HEK293 (cell line): ENCODE data around the gene SSBP3.

Source experiments
- CTCF ChIA-PET: fragments of 350-600 bp; formaldehyde crosslinking; extraction: SDS; loops from one replicate; lab custom pipeline; 2021; ENCODE audit warnings: antibody characterized with exemption; lab: Yijun Ruan, JAX
- POLR2A ChIA-PET: fragments of 300-600 bp; formaldehyde crosslinking; extraction: SDS; loops from one replicate; lab custom pipeline; 2020; ENCODE audit warnings: antibody characterized with exemption, inconsistent platforms; lab: Yijun Ruan, JAX
- H3K27ac ChIP-seq: fragments of 200-500 bp; sonication (Bioruptor generic); 2 replicates; pipeline ENCODE4 v1.5.1; 2014; ENCODE audit warnings: low read depth, low read length, control low read depth, inconsistent platforms; ENCODE audit errors: extremely low read depth
- H3K36me3 ChIP-seq, 2 experiments: fragments of 200-500 bp in 1 of 2; sonication (Bioruptor generic) in 1 of 2; 1 replicate in 1 of 2; 2 replicates in 1 of 2; pipeline ENCODE4 v1.5.1; 2014 to 2017; ENCODE audit warnings: inconsistent platforms in 2 of 2, low read length in 2 of 2; ENCODE audit not compliant: control insufficient read depth in 2 of 2, insufficient read depth in 1 of 2
- H3K4me1 ChIP-seq: fragments of 200-500 bp; sonication (Bioruptor generic); 2 replicates; pipeline ENCODE4 v1.5.1; 2014; ENCODE audit warnings: mild to moderate bottlenecking, low read length, inconsistent platforms; ENCODE audit not compliant: control insufficient read depth, insufficient read depth
- H3K4me3 ChIP-seq: 2 replicates; pipeline ENCODE4 v1.5.1; 2011; ENCODE audit warnings: low read depth, mild to moderate bottlenecking, control low read depth, low read length, moderate library complexity
- H3K9me3 ChIP-seq: fragments of 200-500 bp; sonication (Bioruptor generic); 2 replicates; pipeline ENCODE4 v1.5.1; 2014; ENCODE audit warnings: low read depth, low read length, inconsistent platforms; ENCODE audit not compliant: control insufficient read depth, insufficient read depth
- GFI1B ChIP-seq: fragments of 450-650 bp; formaldehyde crosslinking; IDR thresholded peaks from 2 replicates; pipeline ENCODE4 v1.5.1; 2016; ENCODE audit warnings: missing biosample characterization, missing genetic modification characterization
- GLIS1 ChIP-seq: fragments of 450-650 bp; formaldehyde crosslinking; IDR thresholded peaks from 2 replicates; pipeline ENCODE4 v1.5.1; 2016; ENCODE audit warnings: missing biosample characterization, missing genetic modification characterization
- KLF1 ChIP-seq: fragments of 450-650 bp; formaldehyde crosslinking; IDR thresholded peaks from 2 replicates; pipeline ENCODE4 v1.5.1; 2016; ENCODE audit warnings: missing biosample characterization, missing genetic modification characterization
- KLF7 ChIP-seq: fragments of 450-650 bp; formaldehyde crosslinking; IDR thresholded peaks from 2 replicates; pipeline ENCODE4 v1.5.1; 2016; ENCODE audit warnings: missing biosample characterization, missing genetic modification characterization, borderline replicate concordance
- PRDM1 ChIP-seq: fragments of 450-650 bp; formaldehyde crosslinking; IDR thresholded peaks from 2 replicates; pipeline ENCODE4; 2016; ENCODE audit warnings: missing biosample characterization, missing genetic modification characterization
- TRIM28 ChIP-seq: IDR thresholded peaks from 2 replicates; pipeline ENCODE4 v1.6.1; 2011; ENCODE audit warnings: low read length, control low read depth, borderline replicate concordance
- TSHZ1 ChIP-seq: fragments of 450-650 bp; formaldehyde crosslinking; IDR thresholded peaks from 2 replicates; pipeline ENCODE4 v1.5.1; 2016; ENCODE audit warnings: missing biosample characterization, missing genetic modification characterization, borderline replicate concordance
- ZFHX2 ChIP-seq: fragments of 450-650 bp; formaldehyde crosslinking; conservative IDR thresholded peaks from 2 replicates; pipeline ENCODE4 v1.5.1; 2016; ENCODE audit warnings: missing biosample characterization, missing genetic modification characterization
- ZNF112 ChIP-seq: fragments of 450-650 bp; formaldehyde crosslinking; IDR thresholded peaks from 2 replicates; pipeline ENCODE4 v1.5.0; 2017; ENCODE audit warnings: missing biosample characterization, missing genetic modification characterization
- ZNF16 ChIP-seq: fragments of 450-650 bp; formaldehyde crosslinking; IDR thresholded peaks from 2 replicates; pipeline ENCODE4 v1.5.1; 2016; ENCODE audit warnings: low read depth, missing biosample characterization, missing genetic modification characterization
- ZNF174 ChIP-seq: fragments of 450-650 bp; formaldehyde crosslinking; IDR thresholded peaks from 2 replicates; pipeline ENCODE4 v1.5.0; 2017; ENCODE audit warnings: missing biosample characterization, mild to moderate bottlenecking, missing genetic modification characterization
- ZNF248 ChIP-seq: fragments of 450-650 bp; formaldehyde crosslinking; IDR thresholded peaks from 2 replicates; pipeline ENCODE4 v1.5.1; 2017; ENCODE audit warnings: missing biosample characterization, missing genetic modification characterization
- ZNF311 ChIP-seq: fragments of 450-650 bp; formaldehyde crosslinking; IDR thresholded peaks from 2 replicates; pipeline ENCODE4 v1.5.1; 2017; ENCODE audit warnings: missing biosample characterization, missing genetic modification characterization, borderline replicate concordance
- ZNF560 ChIP-seq: fragments of 450-650 bp; formaldehyde crosslinking; IDR thresholded peaks from 2 replicates; pipeline ENCODE4 v1.5.1; 2017; ENCODE audit warnings: missing biosample characterization, missing genetic modification characterization, borderline replicate concordance
- ZNF654 ChIP-seq: fragments of 450-650 bp; formaldehyde crosslinking; IDR thresholded peaks from 2 replicates; pipeline ENCODE4 v1.5.1; 2016; ENCODE audit warnings: low read depth, missing biosample characterization, missing genetic modification characterization
- ZSCAN30 ChIP-seq: fragments of 450-650 bp; IDR thresholded peaks from 2 replicates; pipeline ENCODE4 v1.5.1; 2018; ENCODE audit warnings: missing biosample characterization, mild to moderate bottlenecking, missing genetic modification characterization, moderate library complexity
- TF ChIP-seq, protein P1 (sequence below): fragments of 450-650 bp; formaldehyde crosslinking; conservative IDR thresholded peaks from 2 replicates; pipeline ENCODE4 v1.5.1; 2016; ENCODE audit warnings: low read depth, missing biosample characterization, missing genetic modification characterization
- TF ChIP-seq, protein P2 (sequence below): fragments of 450-650 bp; formaldehyde crosslinking; IDR thresholded peaks from 2 replicates; pipeline ENCODE4 v1.5.1; 2016; ENCODE audit warnings: missing biosample characterization, missing genetic modification characterization

SSBP3 gene

DNA sequence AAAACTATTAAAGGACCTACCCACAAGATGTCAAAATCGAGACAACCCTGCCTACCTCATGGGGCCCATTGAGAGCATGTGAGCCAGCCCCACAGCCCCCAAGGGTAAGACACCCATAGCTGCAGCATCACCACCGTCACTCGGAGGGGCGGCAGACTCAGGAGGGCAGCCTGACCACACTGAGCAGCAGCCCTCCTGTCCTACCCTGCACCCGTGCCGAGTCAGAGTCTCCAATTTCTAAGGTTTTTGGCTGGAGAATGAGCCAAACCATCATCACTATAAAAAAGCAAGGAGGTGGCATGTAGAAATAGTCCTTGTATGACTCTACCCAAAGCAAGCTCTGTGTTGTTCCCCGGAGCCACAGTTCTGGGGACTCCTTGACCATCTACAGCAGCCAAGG, 94.7 kb downstream of the SSBP3 start:
- H3K36me3 ChIP-seq = no peaks in the 10 kb centered on the region
- TF ChIP-seq ZNF16 (tag by site-specific recombination) (no peak), GFI1B (tag by site-specific recombination) (no peak), ZSCAN30 (no peak), KLF7 (no peak), ZNF311 (tag by site-specific recombination) (no peak)
- no peak overlapping the region for H3K4me3 ChIP-seq
- POLR2A ChIA-PET = no interaction called here
- no peaks in the 10 kb centered on the region for H3K4me1 ChIP-seq
- H3K27ac ChIP-seq = no peak overlapping the region
- CTCF ChIA-PET = interaction anchor here (0.7 to 1.9 kb wide), 9 partner anchors 14 to 96 kb away, joined by 3 to 4 read pairs (median 3); no protein-coding TSS in a partner anchor
- no peaks in the 10 kb centered on the region for H3K9me3 ChIP-seq

- no peaks in the 10 kb centered on the region for H3K36me3 ChIP-seq
- H3K4me3 ChIP-seq = no peak overlapping the region
- ChIA-PET POLR2A (interaction anchor here (0.6 kb wide), 2 partner anchors 256 to 779 kb away, joined by 3 read pairs; no protein-coding TSS in a partner anchor), CTCF (interaction anchor here (0.6 to 1.9 kb wide), 8 partner anchors 11 to 189 kb away, joined by 3 to 4 read pairs (median 4); no protein-coding TSS in a partner anchor)
- H3K4me1 ChIP-seq = no peaks in the 10 kb centered on the region
- H3K9me3 ChIP-seq = no peaks in the 10 kb centered on the region
- no peak overlapping the region for H3K27ac ChIP-seq
- TF ChIP-seq TRIM28 (peak; percentile 20; the same call in 1 of the 2 replicates), ZFHX2 (tag by site-specific recombination) (peak; percentile 52), ZNF248 (tag by site-specific recombination) (no peak), ZNF560 (no peak), ZNF174 (tag by site-specific recombination) (no peak), ZNF112 (tag by site-specific recombination) (no peak), KLF1 (tag by site-specific recombination) (no peak), ZNF654 (tag by site-specific recombination) (peak; percentile 48), TSHZ1 (tag by site-specific recombination) (no peak), GLIS1 (tag by site-specific recombination) (peak; percentile 79), PRDM1 (tag by site-specific recombination) (no peak)
- TF ChIP-seq, protein P1, sequence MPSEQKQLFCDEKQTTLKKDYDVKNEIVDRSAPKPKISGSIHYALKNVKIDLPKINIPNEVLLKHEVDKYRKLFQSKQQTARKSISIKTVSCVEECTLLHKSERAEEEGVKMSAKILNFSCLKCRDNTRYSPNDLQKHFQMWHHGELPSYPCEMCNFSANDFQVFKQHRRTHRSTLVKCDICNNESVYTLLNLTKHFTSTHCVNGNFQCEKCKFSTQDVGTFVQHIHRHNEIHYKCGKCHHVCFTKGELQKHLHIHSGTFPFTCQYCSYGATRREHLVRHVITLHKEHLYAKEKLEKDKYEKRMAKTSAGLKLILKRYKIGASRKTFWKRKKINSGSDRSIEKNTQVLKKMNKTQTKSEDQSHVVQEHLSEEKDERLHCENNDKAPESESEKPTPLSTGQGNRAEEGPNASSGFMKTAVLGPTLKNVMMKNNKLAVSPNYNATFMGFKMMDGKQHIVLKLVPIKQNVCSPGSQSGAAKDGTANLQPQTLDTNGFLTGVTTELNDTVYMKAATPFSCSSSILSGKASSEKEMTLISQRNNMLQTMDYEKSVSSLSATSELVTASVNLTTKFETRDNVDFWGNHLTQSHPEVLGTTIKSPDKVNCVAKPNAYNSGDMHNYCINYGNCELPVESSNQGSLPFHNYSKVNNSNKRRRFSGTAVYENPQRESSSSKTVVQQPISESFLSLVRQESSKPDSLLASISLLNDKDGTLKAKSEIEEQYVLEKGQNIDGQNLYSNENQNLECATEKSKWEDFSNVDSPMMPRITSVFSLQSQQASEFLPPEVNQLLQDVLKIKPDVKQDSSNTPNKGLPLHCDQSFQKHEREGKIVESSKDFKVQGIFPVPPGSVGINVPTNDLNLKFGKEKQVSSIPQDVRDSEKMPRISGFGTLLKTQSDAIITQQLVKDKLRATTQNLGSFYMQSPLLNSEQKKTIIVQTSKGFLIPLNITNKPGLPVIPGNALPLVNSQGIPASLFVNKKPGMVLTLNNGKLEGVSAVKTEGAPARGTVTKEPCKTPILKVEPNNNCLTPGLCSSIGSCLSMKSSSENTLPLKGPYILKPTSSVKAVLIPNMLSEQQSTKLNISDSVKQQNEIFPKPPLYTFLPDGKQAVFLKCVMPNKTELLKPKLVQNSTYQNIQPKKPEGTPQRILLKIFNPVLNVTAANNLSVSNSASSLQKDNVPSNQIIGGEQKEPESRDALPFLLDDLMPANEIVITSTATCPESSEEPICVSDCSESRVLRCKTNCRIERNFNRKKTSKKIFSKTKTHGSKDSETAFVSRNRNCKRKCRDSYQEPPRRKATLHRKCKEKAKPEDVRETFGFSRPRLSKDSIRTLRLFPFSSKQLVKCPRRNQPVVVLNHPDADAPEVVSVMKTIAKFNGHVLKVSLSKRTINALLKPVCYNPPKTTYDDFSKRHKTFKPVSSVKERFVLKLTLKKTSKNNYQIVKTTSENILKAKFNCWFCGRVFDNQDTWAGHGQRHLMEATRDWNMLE (tag by site-specific recombination) = no peak
- TF ChIP-seq, protein P2, sequence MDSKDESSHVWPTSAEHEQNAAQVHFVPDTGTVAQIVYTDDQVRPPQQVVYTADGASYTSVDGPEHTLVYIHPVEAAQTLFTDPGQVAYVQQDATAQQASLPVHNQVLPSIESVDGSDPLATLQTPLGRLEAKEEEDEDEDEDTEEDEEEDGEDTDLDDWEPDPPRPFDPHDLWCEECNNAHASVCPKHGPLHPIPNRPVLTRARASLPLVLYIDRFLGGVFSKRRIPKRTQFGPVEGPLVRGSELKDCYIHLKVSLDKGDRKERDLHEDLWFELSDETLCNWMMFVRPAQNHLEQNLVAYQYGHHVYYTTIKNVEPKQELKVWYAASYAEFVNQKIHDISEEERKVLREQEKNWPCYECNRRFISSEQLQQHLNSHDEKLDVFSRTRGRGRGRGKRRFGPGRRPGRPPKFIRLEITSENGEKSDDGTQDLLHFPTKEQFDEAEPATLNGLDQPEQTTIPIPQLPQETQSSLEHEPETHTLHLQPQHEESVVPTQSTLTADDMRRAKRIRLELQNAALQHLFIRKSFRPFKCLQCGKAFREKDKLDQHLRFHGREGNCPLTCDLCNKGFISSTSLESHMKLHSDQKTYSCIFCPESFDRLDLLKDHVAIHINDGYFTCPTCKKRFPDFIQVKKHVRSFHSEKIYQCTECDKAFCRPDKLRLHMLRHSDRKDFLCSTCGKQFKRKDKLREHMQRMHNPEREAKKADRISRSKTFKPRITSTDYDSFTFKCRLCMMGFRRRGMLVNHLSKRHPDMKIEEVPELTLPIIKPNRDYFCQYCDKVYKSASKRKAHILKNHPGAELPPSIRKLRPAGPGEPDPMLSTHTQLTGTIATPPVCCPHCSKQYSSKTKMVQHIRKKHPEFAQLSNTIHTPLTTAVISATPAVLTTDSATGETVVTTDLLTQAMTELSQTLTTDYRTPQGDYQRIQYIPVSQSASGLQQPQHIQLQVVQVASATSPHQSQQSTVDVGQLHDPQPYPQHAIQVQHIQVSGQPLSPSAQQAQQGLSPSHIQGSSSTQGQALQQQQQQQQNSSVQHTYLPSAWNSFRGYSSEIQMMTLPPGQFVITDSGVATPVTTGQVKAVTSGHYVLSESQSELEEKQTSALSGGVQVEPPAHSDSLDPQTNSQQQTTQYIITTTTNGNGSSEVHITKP (tag by site-specific recombination) = peak; percentile 75
Measured at GRCh38 chr1:54310439-54311328, 95.5 kb downstream of the SSBP3 start.
